ENCODE data around the gene THOC7.

DNA sequence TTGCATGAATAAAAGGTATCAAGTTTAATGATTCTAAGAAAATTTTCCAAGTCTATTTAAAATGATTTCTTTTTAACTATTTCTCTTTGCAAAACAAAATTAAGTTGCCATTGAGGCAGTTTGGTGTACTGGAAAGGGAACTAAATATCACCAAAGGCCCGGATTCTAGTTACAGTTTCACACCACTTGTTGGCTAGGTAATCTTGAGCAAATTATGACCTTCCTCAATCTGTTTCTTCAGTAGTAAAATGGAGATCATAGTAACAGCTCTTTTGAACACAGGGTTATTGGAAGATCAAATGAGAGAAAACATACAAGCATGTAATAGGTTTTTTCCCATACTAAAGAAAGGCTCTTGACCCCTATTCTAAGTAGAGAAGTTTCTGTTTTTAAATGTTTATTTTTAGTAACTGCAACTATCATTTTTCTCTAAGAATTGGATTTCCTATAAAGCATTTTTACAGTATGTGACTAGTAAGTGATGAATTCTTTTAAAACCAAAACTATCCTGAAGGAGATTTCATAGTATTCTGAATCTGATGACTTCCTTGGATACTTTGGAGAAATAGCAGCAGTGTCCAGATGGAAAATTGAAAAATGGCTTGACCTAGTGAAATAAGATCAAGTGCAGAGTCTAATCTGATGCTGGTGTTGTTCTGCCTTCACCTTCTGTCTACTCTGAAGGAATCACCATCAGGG is 32.9 kb upstream of the THOC7 start:
- TF ChIP-seq, protein P1, sequence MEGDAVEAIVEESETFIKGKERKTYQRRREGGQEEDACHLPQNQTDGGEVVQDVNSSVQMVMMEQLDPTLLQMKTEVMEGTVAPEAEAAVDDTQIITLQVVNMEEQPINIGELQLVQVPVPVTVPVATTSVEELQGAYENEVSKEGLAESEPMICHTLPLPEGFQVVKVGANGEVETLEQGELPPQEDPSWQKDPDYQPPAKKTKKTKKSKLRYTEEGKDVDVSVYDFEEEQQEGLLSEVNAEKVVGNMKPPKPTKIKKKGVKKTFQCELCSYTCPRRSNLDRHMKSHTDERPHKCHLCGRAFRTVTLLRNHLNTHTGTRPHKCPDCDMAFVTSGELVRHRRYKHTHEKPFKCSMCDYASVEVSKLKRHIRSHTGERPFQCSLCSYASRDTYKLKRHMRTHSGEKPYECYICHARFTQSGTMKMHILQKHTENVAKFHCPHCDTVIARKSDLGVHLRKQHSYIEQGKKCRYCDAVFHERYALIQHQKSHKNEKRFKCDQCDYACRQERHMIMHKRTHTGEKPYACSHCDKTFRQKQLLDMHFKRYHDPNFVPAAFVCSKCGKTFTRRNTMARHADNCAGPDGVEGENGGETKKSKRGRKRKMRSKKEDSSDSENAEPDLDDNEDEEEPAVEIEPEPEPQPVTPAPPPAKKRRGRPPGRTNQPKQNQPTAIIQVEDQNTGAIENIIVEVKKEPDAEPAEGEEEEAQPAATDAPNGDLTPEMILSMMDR (IDR thresholded peaks at IDR 0.05), result no peak
- no peak for TF ChIP-seq POLR2A (IDR thresholded peaks at IDR 0.05)

All from Peyer's patch (tissue), 4 donors.